ENCODE measurements around the gene MS4A2.
"Not testable (repeated sequence)": the region's sequence is repeated elsewhere in the genome, so short reads cannot be mapped to it uniquely, and the experiment has no call there.

The MS4A2 gene

GRCh38 chr11:60088364-60088763 lies at the start of gene MS4A2:
Gene MS4A2, plus strand, starts transcription at chr11:60088664. Its CDS starts 102 bp downstream, at chr11:60088766.
- no peak for DNase-seq (ENCODE audit: low spot score)

GRCh38 chr11:60040109-60040508 lies 48.4 kb upstream of the MS4A2 start, which contains the start of gene OOSP2:
Gene OOSP2, plus strand, starts transcription at chr11:60040409. Its CDS starts 51 bp downstream, at chr11:60040460.
- DNase-seq (ENCODE audit: low spot score), result no peak

GRCh38 chr11:60050422-60050821 lies 38.0 kb upstream of the MS4A2 start:
- DNase-seq (ENCODE audit: low spot score), result not testable (repeated sequence)

- not testable (repeated sequence) for DNase-seq (ENCODE audit: low spot score)
These were observed 37.6 kb upstream of the MS4A2 start for GRCh38 chr11:60050839-60051238.

GRCh38 chr11:60056349-60056969 lies 32.0 kb upstream of the MS4A2 start, which contains the start of gene MS4A3:
Gene MS4A3, plus strand, starts transcription at chr11:60056665. Its CDS starts 4,496 bp downstream, at chr11:60061161.
- DNase-seq (ENCODE audit: low spot score), result no peak

- DNase-seq (ENCODE audit: low spot score), result no peak
These were observed 29.4 kb upstream of the MS4A2 start for GRCh38 chr11:60059052-60059451.

- DNase-seq (ENCODE audit: low spot score), result no peak
These were observed 28.8 kb upstream of the MS4A2 start for GRCh38 chr11:60059521-60060240.

- DNase-seq (ENCODE audit: low spot score), result no peak
These were observed 24.4 kb upstream of the MS4A2 start for GRCh38 chr11:60064111-60064510.

GRCh38 chr11:60065801-60066200 lies 22.7 kb upstream of the MS4A2 start:
- no peak for DNase-seq (ENCODE audit: low spot score)

GRCh38 chr11:60069450-60069849 lies 19.0 kb upstream of the MS4A2 start:
- DNase-seq (ENCODE audit: low spot score), result no peak

- not testable (repeated sequence) for DNase-seq (ENCODE audit: low spot score)
These were observed 16.8 kb upstream of the MS4A2 start for GRCh38 chr11:60071644-60072043.

GRCh38 chr11:60077216-60077817 lies 11.1 kb upstream of the MS4A2 start:
- DNase-seq (ENCODE audit: low spot score), result no peak

GRCh38 chr11:60077981-60078380 lies 10.5 kb upstream of the MS4A2 start:
- no peak for DNase-seq (ENCODE audit: low spot score)

- DNase-seq (ENCODE audit: low spot score), result no peak
These were observed 9.7 kb upstream of the MS4A2 start for GRCh38 chr11:60078745-60079144.

- no peak for DNase-seq (ENCODE audit: low spot score)
These were observed 7.9 kb upstream of the MS4A2 start for GRCh38 chr11:60080535-60080934.

GRCh38 chr11:60084631-60085273 lies 3.7 kb upstream of the MS4A2 start:
- no peak for DNase-seq (ENCODE audit: low spot score)

GRCh38 chr11:60085909-60086308 lies 2.6 kb upstream of the MS4A2 start:
- no peak for DNase-seq (ENCODE audit: low spot score)

- DNase-seq (ENCODE audit: low spot score), result no peak
These were observed 1.2 kb upstream of the MS4A2 start for GRCh38 chr11:60087239-60087638.

- no peak for DNase-seq (ENCODE audit: low spot score)
These were observed 7.1 kb downstream of the MS4A2 start for GRCh38 chr11:60095477-60096120.

GRCh38 chr11:60097189-60097588 lies 8.7 kb downstream of the MS4A2 start:
- no peak for DNase-seq (ENCODE audit: low spot score)

- DNase-seq (ENCODE audit: low spot score), result no peak
These were observed 10.0 kb downstream of the MS4A2 start for GRCh38 chr11:60098508-60098907.

- DNase-seq (ENCODE audit: low spot score), result no peak
These were observed 12.1 kb downstream of the MS4A2 start for GRCh38 chr11:60100516-60100915.
